Measurements from ENCODE around the gene PSME4. TPM values are rescaled to one million over a fixed set of nuclear protein-coding genes. Genes with fewer than 3 reads are reported as not detected.

The PSME4 gene
- total RNA-seq, 1 experiment from 2014 or later: 87.4 TPM

- no peaks in the 10 kb centered on the region for H4K20me1 ChIP-seq (ENCODE audit: control insufficient read depth, insufficient read depth, insufficient read length)
- no peak overlapping the region for H3K27ac ChIP-seq (ENCODE audit: insufficient read length, low read depth, low read length)
- no peak overlapping the region for H3K14ac ChIP-seq (ENCODE audit: insufficient read depth, low read length)
- H3K4me3 Mint-ChIP-seq: no peak overlapping the region
- no peak overlapping the region for H3T11ph ChIP-seq (ENCODE audit: low read length)
- TF ChIP-seq CTCF (conservative IDR thresholded peaks at IDR 0.05): no peak
- no peak overlapping the region for H2BK12ac ChIP-seq (ENCODE audit: insufficient read length, low read depth, low read length)
- no peaks in the 10 kb centered on the region for H3K27me3 ChIP-seq (ENCODE audit: insufficient read depth, low read length)
- H3K4me1 Mint-ChIP-seq: peaks cover 5 to 8% of the 10 kb centered on the region in 2 experiments
- H4K8ac ChIP-seq (replicated peaks; ENCODE audit: insufficient read length, low read depth, low read length): no peak overlapping the region
- H3K79me2 ChIP-seq (ENCODE audit: insufficient read depth, low read length): no peaks in the 10 kb centered on the region
- no peak overlapping the region for H4K5ac ChIP-seq (ENCODE audit: insufficient read length, low read depth, low read length)
- H3K23me2 ChIP-seq (ENCODE audit: insufficient read length, low read depth, low read length, poor library complexity, severe bottlenecking): no peaks in the 10 kb centered on the region
- H2AFZ ChIP-seq (ENCODE audit: low read length): no peak overlapping the region
- H3K4me1 ChIP-seq (ENCODE audit: insufficient read depth, low read length): no peaks in the 10 kb centered on the region
- no peak overlapping the region for H2AK5ac ChIP-seq (ENCODE audit: insufficient read length, low read length)
- no peaks in the 10 kb centered on the region for H3K27me3 Mint-ChIP-seq (ENCODE audit: low read depth)
- no peak overlapping the region for H3K23ac ChIP-seq (ENCODE audit: insufficient read length, low read depth, low read length)
- peaks cover 23 to 77% (median 61%) of the 10 kb centered on the region in 3 experiments; a peak in 6 of 7 replicates for H3K36me3 Mint-ChIP-seq (ENCODE audit: insufficient read depth in 1 of 3, low read depth in 3 of 3)
- no peak overlapping the region for H2BK20ac ChIP-seq (ENCODE audit: low read depth, low read length, poor library complexity, severe bottlenecking)
- no peak overlapping the region for H2BK15ac ChIP-seq (ENCODE audit: low read depth, low read length)
- no peak for DNase-seq
- no peak overlapping the region for H4K91ac ChIP-seq (ENCODE audit: insufficient read length, low read depth, low read length)
- no peak overlapping the region for H3K9ac ChIP-seq (ENCODE audit: extremely low read depth, insufficient read length, low read length)
- H3K79me1 ChIP-seq (ENCODE audit: insufficient read depth, low read depth, low read length, poor library complexity, severe bottlenecking): peaks cover 2% of the 10 kb centered on the region
- H3K27ac Mint-ChIP-seq: no peak overlapping the region
- no peak overlapping the region for H3K4ac ChIP-seq (ENCODE audit: low read depth, low read length)
- no peak overlapping the region for H3K4me2 ChIP-seq (ENCODE audit: insufficient read depth, insufficient read length, low read length)
- H3K56ac ChIP-seq (ENCODE audit: insufficient read length, low read depth, low read length): no peak overlapping the region
- H2BK120ac ChIP-seq (ENCODE audit: low read depth, low read length, poor library complexity, severe bottlenecking): no peak overlapping the region
- WGBS (ENCODE audit: extremely low coverage, insufficient read length, low lambda C conversion rate): no CpG with 5 or more reads among the region's 9 CpGs
- H3K9me3 ChIP-seq (ENCODE audit: control insufficient read depth, low read depth, low read length): no peaks in the 10 kb centered on the region
- no peak overlapping the region for H2BK5ac ChIP-seq (ENCODE audit: insufficient read length, low read length)
- no peak overlapping the region for H3K18ac ChIP-seq (ENCODE audit: insufficient read length, low read depth, low read length)
- no peaks in the 10 kb centered on the region for H3K9me3 Mint-ChIP-seq
These were observed 65.4 kb downstream of the PSME4 start for GRCh38 chr2:53905396-53905795.
